HG02973 (cell line): ENCODE measurements around the gene GNA12.

ENCODE experiments used
- ATAC-seq: cut with Tn5 transposase; IDR thresholded peaks from one replicate; pipeline ENCODE4 v1.9.1; 2021; ENCODE audit warnings: moderate library complexity; ENCODE audit not compliant: unreplicated experiment

GNA12 gene

GRCh38 chr7:2717293-2718261 lies 126.5 kb downstream of the GNA12 start:
- no peak for ATAC-seq

- ATAC-seq: no peak
These were observed 127.2 kb downstream of the GNA12 start for GRCh38 chr7:2716906-2717292.

- no peak for ATAC-seq
These were observed 127.6 kb downstream of the GNA12 start for GRCh38 chr7:2716488-2716887.

- ATAC-seq: no peak
These were observed 128.5 kb downstream of the GNA12 start for GRCh38 chr7:2715341-2716231.

- ATAC-seq: no peak
These were observed 129.5 kb downstream of the GNA12 start for GRCh38 chr7:2714636-2715035.

GRCh38 chr7:2713978-2714377 lies 130.1 kb downstream of the GNA12 start:
- ATAC-seq: no peak

GRCh38 chr7:2713370-2713769 lies 130.7 kb downstream of the GNA12 start:
- no peak for ATAC-seq

GRCh38 chr7:2711895-2712675 lies 132.0 kb downstream of the GNA12 start:
- ATAC-seq: no peak

GRCh38 chr7:2710901-2711551 lies 133.1 kb downstream of the GNA12 start:
- ATAC-seq: no peak

GRCh38 chr7:2710286-2710655 lies 133.8 kb downstream of the GNA12 start:
- ATAC-seq: peak; percentile 43

- peak; percentile 76 for ATAC-seq
These were observed 134.4 kb downstream of the GNA12 start for GRCh38 chr7:2709553-2710285.

GRCh38 chr7:2708547-2709310 lies 135.4 kb downstream of the GNA12 start:
- ATAC-seq: no peak

GRCh38 chr7:2708041-2708440 lies 136.1 kb downstream of the GNA12 start:
- ATAC-seq: no peak

GRCh38 chr7:2707481-2707880 lies 136.6 kb downstream of the GNA12 start:
- no peak for ATAC-seq

- no peak for ATAC-seq
These were observed 137.4 kb downstream of the GNA12 start for GRCh38 chr7:2706685-2707126.

GRCh38 chr7:2705371-2706096 lies 138.6 kb downstream of the GNA12 start:
- ATAC-seq: no peak

- no peak for ATAC-seq
These were observed 141.5 kb downstream of the GNA12 start for GRCh38 chr7:2702594-2702957.

- ATAC-seq: no peak
These were observed 142.1 kb downstream of the GNA12 start for GRCh38 chr7:2701832-2702593.
